ENCODE results near the gene THSD4. TPM values are rescaled to one million over a fixed set of nuclear protein-coding genes. Genes with fewer than 3 reads are reported as not detected.

Gene THSD4
- total RNA-seq, 1 donor from 2014 or later: 151 TPM

- H3K36me3 ChIP-seq: no peaks in the 10 kb centered on the region
- H3K4me1 ChIP-seq: peaks cover 6 to 19% of the 10 kb centered on the region in 2 donors
- no peak overlapping the region for H3K4me3 ChIP-seq
- intact Hi-C loops (cut with DNase I): no loop called here
- no peaks in the 10 kb centered on the region for H3K9me3 ChIP-seq
- DNase-seq (ENCODE audit: low spot score in 2 of 2): no peak
- no peaks in the 10 kb centered on the region for H3K27me3 ChIP-seq
- H3K27ac ChIP-seq: no peak overlapping the region
- no peak for TF ChIP-seq CTCF (IDR thresholded peaks at IDR 0.05)
Observed at GRCh38 chr15:71505962-71506361, 390.7 kb downstream of the THSD4 start.

- H3K4me1 ChIP-seq: peaks cover 3 to 17% of the 10 kb centered on the region in 2 donors
- DNase-seq (ENCODE audit: low spot score in 2 of 2): no peak
- H3K36me3 ChIP-seq: no peaks in the 10 kb centered on the region
- intact Hi-C loops (cut with DNase I): no loop called here
- no peak overlapping the region for H3K4me3 ChIP-seq
- no peaks in the 10 kb centered on the region for H3K9me3 ChIP-seq
- peak overlapping the region; percentile 33 to 73 for H3K27ac ChIP-seq
- no peak for TF ChIP-seq CTCF (IDR thresholded peaks at IDR 0.05)
- no peaks in the 10 kb centered on the region for H3K27me3 ChIP-seq
Observed at GRCh38 chr15:71506946-71507345, 391.7 kb downstream of the THSD4 start.

- peaks cover 3 to 13% of the 10 kb centered on the region in 2 donors for H3K4me1 ChIP-seq
- H3K27ac ChIP-seq: peak overlapping the region; percentile 73 to 74
- TF ChIP-seq CTCF (IDR thresholded peaks at IDR 0.05): no peak
- H3K27me3 ChIP-seq: no peaks in the 10 kb centered on the region
- no peak overlapping the region for H3K4me3 ChIP-seq
- H3K9me3 ChIP-seq: no peaks in the 10 kb centered on the region
- intact Hi-C loops (cut with DNase I): no loop called here
- DNase-seq (ENCODE audit: low spot score in 2 of 2): no peak
- no peaks in the 10 kb centered on the region for H3K36me3 ChIP-seq
Observed at GRCh38 chr15:71508081-71508682, 392.9 kb downstream of the THSD4 start.

- no peak overlapping the region for H3K4me3 ChIP-seq
- no peak for TF ChIP-seq CTCF (IDR thresholded peaks at IDR 0.05)
- intact Hi-C loops (cut with DNase I): no loop called here
- no peaks in the 10 kb centered on the region for H3K27me3 ChIP-seq
- peak overlapping the region; percentile 73 to 74 for H3K27ac ChIP-seq
- H3K4me1 ChIP-seq: peaks cover 3 to 13% of the 10 kb centered on the region in 2 donors
- no peaks in the 10 kb centered on the region for H3K36me3 ChIP-seq
- DNase-seq (ENCODE audit: low spot score in 2 of 2): no peak
- no peaks in the 10 kb centered on the region for H3K9me3 ChIP-seq
Observed at GRCh38 chr15:71509139-71509538, 393.9 kb downstream of the THSD4 start.

- TF ChIP-seq CTCF (IDR thresholded peaks at IDR 0.05): no peak
- no peak for DNase-seq (ENCODE audit: low spot score in 2 of 2)
- no peaks in the 10 kb centered on the region for H3K36me3 ChIP-seq
- H3K27ac ChIP-seq: no peak overlapping the region
- intact Hi-C loops (cut with DNase I): no loop called here
- H3K4me3 ChIP-seq: no peak overlapping the region
- H3K4me1 ChIP-seq: peaks cover 3 to 13% of the 10 kb centered on the region in 2 donors
- no peaks in the 10 kb centered on the region for H3K27me3 ChIP-seq
- H3K9me3 ChIP-seq: no peaks in the 10 kb centered on the region
Observed at GRCh38 chr15:71510763-71511162, 395.5 kb downstream of the THSD4 start.

All from ascending aorta (tissue), 2 donors.